OCI-LY1 (cell line): ENCODE measurements around the gene SPAG9.

ENCODE experiments used
- H2AFZ ChIP-seq: fragments of 200-600 bp; sonication (generic), shearing (Covaris generic); 2 replicates; pipeline ENCODE4 v1.6.0; 2014; ENCODE audit warnings: antibody characterized with exemption, mild to moderate bottlenecking, low read length
- H3F3A ChIP-seq: fragments of 200-600 bp; sonication (generic), shearing (Covaris generic); 2 replicates; pipeline ENCODE4 v1.6.0; 2014; ENCODE audit warnings: mild to moderate bottlenecking, antibody characterized with exemption, low read length, moderate library complexity; ENCODE audit not compliant: insufficient read depth
- H3K27ac ChIP-seq: fragments of 200-600 bp; sonication (generic); 2 replicates; pipeline ENCODE4 v1.5.1; 2014; ENCODE audit warnings: low read length, mixed run types, mild to moderate bottlenecking, low read depth; ENCODE audit not compliant: poor library complexity, severe bottlenecking
- H3K27me3 ChIP-seq: fragments of 200-600 bp; sonication (generic); 2 replicates; pipeline ENCODE4 v1.6.0; 2014; ENCODE audit warnings: antibody characterized with exemption, mild to moderate bottlenecking, low read length, moderate library complexity; ENCODE audit not compliant: insufficient read depth
- H3K36me3 ChIP-seq: fragments of 200-600 bp; sonication (generic); 2 replicates; pipeline ENCODE4 v1.6.1; 2014; ENCODE audit warnings: mild to moderate bottlenecking, antibody characterized with exemption, low read length, moderate library complexity, mixed read lengths; ENCODE audit not compliant: insufficient read depth
- H3K4me1 ChIP-seq: fragments of 200-600 bp; sonication (generic); 2 replicates; pipeline ENCODE4 v1.5.1; 2014; ENCODE audit warnings: mild to moderate bottlenecking, low read length, moderate library complexity; ENCODE audit not compliant: insufficient read depth, severe bottlenecking
- H3K4me2 ChIP-seq: fragments of 200-600 bp; sonication (generic), shearing (Covaris generic); 2 replicates; pipeline ENCODE4 v1.6.1; 2014; ENCODE audit warnings: low read length
- H3K4me3 ChIP-seq: fragments of 200-600 bp; sonication (generic); 2 replicates; pipeline ENCODE4 v1.5.1; 2014; ENCODE audit warnings: low read length, low read depth, mild to moderate bottlenecking, mixed read lengths; ENCODE audit not compliant: poor library complexity, severe bottlenecking
- H3K79me2 ChIP-seq: fragments of 200-600 bp; shearing (Covaris generic); 2 replicates; pipeline ENCODE4 v1.6.1; 2016; ENCODE audit warnings: mixed run types, low read length, mixed read lengths; ENCODE audit not compliant: insufficient read depth
- H3K9ac ChIP-seq: fragments of 200-600 bp; sonication (generic), shearing (Covaris generic); 2 replicates; pipeline ENCODE4 v1.6.1; 2014; ENCODE audit warnings: mild to moderate bottlenecking, low read length, mixed read lengths
- H3K9me2 ChIP-seq: fragments of 200-600 bp; sonication (generic), shearing (Covaris generic); 2 replicates; pipeline ENCODE4 v1.6.1; 2014; ENCODE audit warnings: low read depth, mild to moderate bottlenecking, low read length, mixed read lengths
- H3K9me3 ChIP-seq: fragments of 200-600 bp; shearing (Covaris generic); 2 replicates; pipeline ENCODE4 v1.6.1; 2014; ENCODE audit warnings: low read length, mixed read lengths
- H4K20me1 ChIP-seq: fragments of 200-600 bp; sonication (generic), shearing (Covaris generic); 2 replicates; pipeline ENCODE4 v1.6.0; 2016; ENCODE audit warnings: mild to moderate bottlenecking, low read length; ENCODE audit not compliant: insufficient read depth
- CTCF ChIP-seq: fragments of 200-600 bp; sonication (generic), shearing (Covaris generic); IDR thresholded peaks from 2 replicates; pipeline ENCODE4 v1.5.1; 2017; ENCODE audit warnings: mild to moderate bottlenecking, antibody characterized with exemption, low read length, moderate library complexity, mixed read lengths
- EZH2 ChIP-seq: fragments of 200-600 bp; sonication (generic), shearing (Covaris generic); IDR thresholded peaks from 2 replicates; pipeline ENCODE4 v1.8.0; 2017; ENCODE audit warnings: borderline replicate concordance, mixed run types, mild to moderate bottlenecking, antibody characterized with exemption, low read length, moderate library complexity, mixed read lengths

Gene SPAG9

GRCh38 chr17:51166198-51166986 lies 45.7 kb upstream of the SPAG9 start, which contains the start of gene NME2:
TSS of gene NME2 (plus strand) at chr17:51166411. CDS start at chr17:51166831, 420 bp downstream.
- H3F3A ChIP-seq = no peaks in the 10 kb centered on the region
- no peaks in the 10 kb centered on the region for H3K27me3 ChIP-seq
- H3K27ac ChIP-seq = peak within 1 kb of the TSS; percentile 72
- H3K9me2 ChIP-seq = no peaks in the 10 kb centered on the region
- peaks cover 66% of the 10 kb centered on the region for H3K36me3 ChIP-seq
- no peaks in the 10 kb centered on the region for H3K79me2 ChIP-seq
- peaks cover 23% of the 10 kb centered on the region for H3K4me1 ChIP-seq
- H3K9me3 ChIP-seq = no peaks in the 10 kb centered on the region
- peak within 1 kb of the TSS; percentile 99 for H3K9ac ChIP-seq
- TF ChIP-seq CTCF (no peak), EZH2 (no peak)
- peak within 1 kb of the TSS; percentile 83 for H3K4me2 ChIP-seq
- H4K20me1 ChIP-seq = no peaks in the 10 kb centered on the region
- no peak within 1 kb of the TSS for H2AFZ ChIP-seq
- peak within 1 kb of the TSS; percentile 97 for H3K4me3 ChIP-seq

GRCh38 chr17:51165680-51166197 lies 45.1 kb upstream of the SPAG9 start:
- H3K36me3 ChIP-seq = peaks cover 66% of the 10 kb centered on the region
- no peak for TF ChIP-seq EZH2
- no peak for TF ChIP-seq CTCF
- H2AFZ ChIP-seq = no peak overlapping the region
- H3K4me2 ChIP-seq = peak overlapping the region; percentile 83
- peak overlapping the region; percentile 97 for H3K4me3 ChIP-seq
- no peaks in the 10 kb centered on the region for H4K20me1 ChIP-seq
- no peaks in the 10 kb centered on the region for H3K9me3 ChIP-seq
- no peaks in the 10 kb centered on the region for H3K79me2 ChIP-seq
- H3F3A ChIP-seq = no peaks in the 10 kb centered on the region
- no peaks in the 10 kb centered on the region for H3K9me2 ChIP-seq
- H3K9ac ChIP-seq = peak overlapping the region; percentile 99
- H3K4me1 ChIP-seq = peaks cover 23% of the 10 kb centered on the region
- H3K27ac ChIP-seq = peak overlapping the region; percentile 55
- H3K27me3 ChIP-seq = no peaks in the 10 kb centered on the region

GRCh38 chr17:51164911-51165679 lies 44.4 kb upstream of the SPAG9 start:
- TF ChIP-seq EZH2 = no peak
- TF ChIP-seq CTCF = no peak
- Histone ChIP-seq H3K9me2 (no peaks in the 10 kb centered on the region), H4K20me1 (no peaks in the 10 kb centered on the region), H3K27ac (peak overlapping the region; percentile 55), H3F3A (no peaks in the 10 kb centered on the region), H2AFZ (no peak overlapping the region), H3K4me2 (peak overlapping the region; percentile 83), H3K36me3 (peaks cover 66% of the 10 kb centered on the region), H3K4me1 (peaks cover 23% of the 10 kb centered on the region), H3K27me3 (no peaks in the 10 kb centered on the region), H3K9me3 (no peaks in the 10 kb centered on the region), H3K9ac (peak overlapping the region; percentile 99), H3K79me2 (no peaks in the 10 kb centered on the region), H3K4me3 (peak overlapping the region; percentile 97)
